ENCODE measurements around the gene DMPK. TPM values are rescaled to one million over a fixed set of nuclear protein-coding genes. Genes with fewer than 3 reads are reported as not detected.

Gene DMPK
- total RNA-seq, 1 donor from 2014 or later, result 42.6 TPM

GRCh38 chr19:45814166-45814780 lies 32.0 kb upstream of the DMPK start:
- TF ChIP-seq, protein P1, sequence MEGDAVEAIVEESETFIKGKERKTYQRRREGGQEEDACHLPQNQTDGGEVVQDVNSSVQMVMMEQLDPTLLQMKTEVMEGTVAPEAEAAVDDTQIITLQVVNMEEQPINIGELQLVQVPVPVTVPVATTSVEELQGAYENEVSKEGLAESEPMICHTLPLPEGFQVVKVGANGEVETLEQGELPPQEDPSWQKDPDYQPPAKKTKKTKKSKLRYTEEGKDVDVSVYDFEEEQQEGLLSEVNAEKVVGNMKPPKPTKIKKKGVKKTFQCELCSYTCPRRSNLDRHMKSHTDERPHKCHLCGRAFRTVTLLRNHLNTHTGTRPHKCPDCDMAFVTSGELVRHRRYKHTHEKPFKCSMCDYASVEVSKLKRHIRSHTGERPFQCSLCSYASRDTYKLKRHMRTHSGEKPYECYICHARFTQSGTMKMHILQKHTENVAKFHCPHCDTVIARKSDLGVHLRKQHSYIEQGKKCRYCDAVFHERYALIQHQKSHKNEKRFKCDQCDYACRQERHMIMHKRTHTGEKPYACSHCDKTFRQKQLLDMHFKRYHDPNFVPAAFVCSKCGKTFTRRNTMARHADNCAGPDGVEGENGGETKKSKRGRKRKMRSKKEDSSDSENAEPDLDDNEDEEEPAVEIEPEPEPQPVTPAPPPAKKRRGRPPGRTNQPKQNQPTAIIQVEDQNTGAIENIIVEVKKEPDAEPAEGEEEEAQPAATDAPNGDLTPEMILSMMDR (IDR thresholded peaks at IDR 0.05), result no peak
- no peak for ATAC-seq
- Histone ChIP-seq H3K4me1 (peaks cover 14% of the 10 kb centered on the region), H3K36me3 (peaks cover 6% of the 10 kb centered on the region), H3K4me3 (no peak overlapping the region), H3K9me3 (no peaks in the 10 kb centered on the region), H3K27ac (no peak overlapping the region), H3K27me3 (ENCODE audit: low read depth) (no peaks in the 10 kb centered on the region)
- DNase-seq, result no peak
- intact Hi-C loops (cut with DNase I), result no loop called here

DNA sequence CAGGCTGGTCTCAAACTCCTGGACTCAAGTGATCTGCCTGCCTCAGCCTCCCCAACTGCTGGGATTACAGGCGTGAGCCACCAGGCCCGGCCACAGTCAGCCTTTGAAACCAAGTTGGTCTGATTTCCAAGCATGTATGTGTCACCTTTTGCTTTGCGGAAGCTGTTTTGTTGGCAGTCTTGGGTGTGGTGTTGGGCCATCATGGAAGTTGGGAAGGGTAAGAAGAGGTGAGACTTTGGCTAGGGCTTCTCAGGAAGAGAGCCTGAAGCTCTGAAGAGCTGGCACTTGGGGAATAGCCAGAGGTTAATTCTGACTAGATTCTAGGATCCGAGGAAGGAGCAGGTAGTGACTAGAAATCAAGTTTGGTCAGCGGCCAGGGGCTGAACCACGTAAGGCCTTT lies 30.0 kb upstream of the DMPK start:
- TF ChIP-seq, protein P1 (IDR thresholded peaks at IDR 0.05), result no peak
- no peaks in the 10 kb centered on the region for H3K36me3 ChIP-seq
- H3K9me3 ChIP-seq, result no peaks in the 10 kb centered on the region
- intact Hi-C loops (cut with DNase I), result no loop called here
- no peaks in the 10 kb centered on the region for H3K27me3 ChIP-seq (ENCODE audit: low read depth)
- DNase-seq (no peak), ATAC-seq (no peak)
- peaks cover 14% of the 10 kb centered on the region for H3K4me1 ChIP-seq
- no peak overlapping the region for H3K4me3 ChIP-seq
- H3K27ac ChIP-seq, result no peak overlapping the region

GRCh38 chr19:45809643-45810159 lies 27.4 kb upstream of the DMPK start:
- H3K27ac ChIP-seq, result no peak overlapping the region
- no peaks in the 10 kb centered on the region for H3K27me3 ChIP-seq (ENCODE audit: low read depth)
- no peak for DNase-seq
- TF ChIP-seq, protein P1 (IDR thresholded peaks at IDR 0.05), result no peak
- no peak for ATAC-seq
- peaks cover 5% of the 10 kb centered on the region for H3K4me1 ChIP-seq
- H3K9me3 ChIP-seq, result no peaks in the 10 kb centered on the region
- intact Hi-C loops (cut with DNase I), result no loop called here
- no peaks in the 10 kb centered on the region for H3K36me3 ChIP-seq
- no peak overlapping the region for H3K4me3 ChIP-seq

DNA sequence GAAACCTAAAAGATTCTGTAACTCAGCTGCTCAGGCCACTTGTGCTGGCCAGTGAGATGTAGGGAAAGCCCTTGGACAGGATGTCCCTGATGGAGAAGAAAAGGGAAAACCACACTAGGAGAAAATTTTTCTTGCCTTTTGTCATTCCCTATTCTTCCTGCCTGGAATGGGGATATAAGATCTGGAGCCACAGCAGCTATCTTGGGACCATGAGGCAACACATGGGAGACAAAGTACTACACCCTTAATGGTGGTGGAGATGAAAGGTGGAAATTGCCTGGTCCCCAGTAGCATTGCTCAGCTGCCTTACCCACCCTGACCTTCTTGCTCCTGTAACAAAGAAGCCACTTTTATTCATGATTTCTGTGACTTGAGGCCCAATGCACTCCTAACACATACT lies 23.4 kb upstream of the DMPK start:
- Histone ChIP-seq H3K27ac (no peak overlapping the region), H3K4me1 (peaks cover 5% of the 10 kb centered on the region), H3K36me3 (no peaks in the 10 kb centered on the region), H3K4me3 (no peak overlapping the region), H3K27me3 (ENCODE audit: low read depth) (no peaks in the 10 kb centered on the region), H3K9me3 (no peaks in the 10 kb centered on the region)
- TF ChIP-seq, protein P1 (IDR thresholded peaks at IDR 0.05), result no peak
- DNase-seq, result no peak
- intact Hi-C loops (cut with DNase I), result no loop called here
- no peak for ATAC-seq

DNA sequence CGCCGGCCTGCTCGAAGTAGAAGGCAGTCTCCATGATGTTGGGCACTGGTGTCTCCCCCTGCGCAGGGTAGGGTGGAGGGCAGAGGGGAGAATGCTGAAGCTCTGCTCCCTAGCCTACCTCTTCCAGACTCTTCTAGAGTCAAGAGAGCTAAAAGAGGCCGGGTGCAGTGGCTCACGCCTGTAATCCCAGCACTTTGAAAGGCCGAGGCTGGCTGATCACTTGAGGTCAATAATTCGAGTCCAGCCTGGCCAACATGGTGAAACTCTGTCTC lies 22.6 kb upstream of the DMPK start:
- H3K27ac ChIP-seq, result no peak overlapping the region
- H3K36me3 ChIP-seq, result no peaks in the 10 kb centered on the region
- H3K27me3 ChIP-seq (ENCODE audit: low read depth), result no peaks in the 10 kb centered on the region
- no peak for DNase-seq
- intact Hi-C loops (cut with DNase I), result no loop called here
- TF ChIP-seq, protein P1 (IDR thresholded peaks at IDR 0.05), result no peak
- no peak for ATAC-seq
- H3K4me3 ChIP-seq, result no peak overlapping the region
- no peaks in the 10 kb centered on the region for H3K9me3 ChIP-seq
- H3K4me1 ChIP-seq, result peaks cover 3% of the 10 kb centered on the region

Data from lower lobe of right lung (tissue), 2 donors.